GM23338 (cell line): ENCODE results near the gene SETMAR. TPM values are rescaled to one million over a fixed set of nuclear protein-coding genes. Genes with fewer than 3 reads are reported as not detected.
A peak's percentile ranks its signal among the peaks of the same experiment; 100 is the strongest.

Source experiments
- ATAC-seq: fragments of 200-7000 bp; cut with Tn5 transposase; 3 replicates; pipeline ENCODE4 v1.9.1; 2020
- DNase-seq: peaks from one replicate; pipeline ENCODE4 v3.0.0-alpha.2; 2015; ENCODE audit warnings: low spot score
- H2AFZ ChIP-seq: fragments of 200-600 bp; sonication (generic); 2 replicates; pipeline ENCODE4 v1.8.0; 2016; ENCODE audit warnings: antibody characterized with exemption, mild to moderate bottlenecking, moderate library complexity
- H3F3A ChIP-seq: fragments of 200-600 bp; sonication (generic); replicated peaks from 2 replicates; pipeline ENCODE4 v1.8.0; 2017; ENCODE audit warnings: antibody characterized with exemption, mixed run types, low read depth
- H3K27ac ChIP-seq: fragments of 200-600 bp; sonication (generic); 2 replicates; pipeline ENCODE4 v1.6.1; 2016; ENCODE audit warnings: low read depth
- H3K27me3 ChIP-seq: fragments of 200-600 bp; sonication (generic); 2 replicates; pipeline ENCODE4 v1.8.0; 2016; ENCODE audit warnings: mild to moderate bottlenecking, mixed run types, moderate library complexity; ENCODE audit not compliant: insufficient read depth
- H3K36me3 ChIP-seq: fragments of 200-600 bp; sonication (generic); 2 replicates; pipeline ENCODE4 v1.8.0; 2016; ENCODE audit warnings: mild to moderate bottlenecking; ENCODE audit not compliant: insufficient read depth
- H3K4me1 ChIP-seq: fragments of 200-600 bp; sonication (generic); 2 replicates; pipeline ENCODE4 v1.8.0; 2016; ENCODE audit warnings: mild to moderate bottlenecking, moderate library complexity; ENCODE audit not compliant: insufficient read depth
- H3K4me2 ChIP-seq: fragments of 200-600 bp; sonication (generic); 2 replicates; pipeline ENCODE4 v1.7.1; 2017; ENCODE audit warnings: mixed run types
- H3K4me3 ChIP-seq: fragments of 200-600 bp; sonication (generic); 2 replicates; pipeline ENCODE4 v1.6.1; 2016; ENCODE audit warnings: mixed run types
- H3K79me2 ChIP-seq: fragments of 200-600 bp; sonication (generic); replicated peaks from 2 replicates; pipeline ENCODE4 v1.8.0; 2017; ENCODE audit warnings: mild to moderate bottlenecking; ENCODE audit not compliant: insufficient read depth
- H3K9me2 ChIP-seq: fragments of 200-600 bp; sonication (generic); 2 replicates; pipeline ENCODE4 v1.8.0; 2017; ENCODE audit not compliant: insufficient read depth
- H4K20me1 ChIP-seq: fragments of 200-600 bp; sonication (generic); replicated peaks from 2 replicates; pipeline ENCODE4 v1.8.0; 2017; ENCODE audit warnings: mild to moderate bottlenecking; ENCODE audit not compliant: insufficient read depth
- H3K27ac Mint-ChIP-seq: 2 replicates; pipeline ENCODE4 v1.8.0; 2020; ENCODE audit warnings: inconsistent platforms, mild to moderate bottlenecking, moderate library complexity, mixed read lengths
- H3K27me3 Mint-ChIP-seq: 3 replicates; pipeline ENCODE4 v1.8.0; 2022; ENCODE audit warnings: low read depth, mild to moderate bottlenecking, moderate library complexity, mixed read lengths, inconsistent platforms; ENCODE audit not compliant: insufficient read depth, poor library complexity
- H3K36me3 Mint-ChIP-seq: 3 replicates; pipeline ENCODE4 v1.8.0; 2021; ENCODE audit warnings: low read depth, mild to moderate bottlenecking, inconsistent platforms, moderate library complexity, mixed read lengths
- H3K4me1 Mint-ChIP-seq: 3 replicates; pipeline ENCODE4 v1.8.0; 2020; ENCODE audit warnings: mild to moderate bottlenecking, inconsistent platforms, mixed read lengths
- H3K4me3 Mint-ChIP-seq: 3 replicates; pipeline ENCODE4 v1.8.0; 2021; ENCODE audit warnings: moderate library complexity, mild to moderate bottlenecking, inconsistent platforms, mixed read lengths
- H3K9me3 Mint-ChIP-seq: 3 replicates; pipeline ENCODE4 v1.8.0; 2020; ENCODE audit warnings: moderate library complexity, mild to moderate bottlenecking, inconsistent platforms, mixed read lengths
- CREB1 ChIP-seq: fragments of 250-450 bp; sonication (Bioruptor Pico); IDR thresholded peaks from 2 replicates; pipeline ENCODE4 v1.5.0; 2020; ENCODE audit warnings: low read depth, mild to moderate bottlenecking, moderate library complexity
- CTCF ChIP-seq, 2 experiments: fragments of 200-600 bp in 1 of 2; sonication (generic) in 1 of 2; conservative IDR thresholded peaks; 2 replicates each; pipeline versions ENCODE4 v1.5.1 to v1.6.1; 2016 to 2017; ENCODE audit warnings: antibody characterized with exemption in 2 of 2, low read depth in 2 of 2, mild to moderate bottlenecking in 2 of 2, moderate library complexity in 1 of 2
- JUNB ChIP-seq: IDR thresholded peaks from one replicate; pipeline ENCODE4 v1.6.1; 2016; ENCODE audit warnings: antibody characterized with exemption; ENCODE audit not compliant: unreplicated experiment
- REST ChIP-seq: IDR thresholded peaks from one replicate; pipeline ENCODE4 v1.6.1; 2018; ENCODE audit warnings: antibody characterized with exemption; ENCODE audit not compliant: unreplicated experiment
- polyA plus RNA-seq: library from polyadenylated mRNA; unstranded; fragments of >200 nt; fragmentation: Nextera tagmentation; extraction: Ambion mirVana; gene quantifications from 2 replicates; pipeline ENCODE4 v1.2.1, GENCODE V29; 2016
- total RNA-seq: library from RNA; depleted of rRNA; stranded (reverse); fragments of >200 nt; shearing (Covaris generic); gene quantifications from 2 replicates; pipeline ENCODE4 v1.2.3, GENCODE V29; 2014
- TF ChIP-seq, protein P1 (sequence below): fragments of 250-450 bp; sonication (Bioruptor Pico); IDR thresholded peaks from 2 replicates; pipeline ENCODE4 v1.5.0; 2020; ENCODE audit warnings: mild to moderate bottlenecking, moderate library complexity

SETMAR gene
- total and polyA plus RNA-seq, 2 experiments from 2014 or later, result 11.2 to 19.8 TPM

DNA sequence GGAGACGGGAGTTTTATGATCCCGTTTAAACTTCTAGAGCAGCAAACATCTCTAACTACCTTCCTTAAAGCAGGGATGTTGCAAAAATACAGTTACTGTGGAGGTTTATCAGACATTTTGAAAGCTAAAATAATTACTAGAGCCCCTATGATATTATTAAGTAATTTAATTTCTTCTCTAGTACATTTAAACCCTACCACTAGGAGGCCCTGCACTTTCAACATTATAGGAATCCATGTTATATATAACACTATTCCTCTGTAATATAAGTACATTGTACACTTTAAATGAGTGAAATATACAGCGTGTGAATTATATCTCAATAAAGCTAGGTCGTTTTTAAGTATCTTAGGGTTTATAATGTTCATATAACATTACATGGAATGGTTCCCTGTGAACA lies 11.5 kb downstream of the SETMAR start:
- peaks cover 7% of the 10 kb centered on the region for H3K9me3 Mint-ChIP-seq
- Histone ChIP-seq H3K4me2 (no peak overlapping the region), H3K27ac (no peak overlapping the region), H4K20me1 (no peaks in the 10 kb centered on the region; the same call in 1 of the 2 replicates), H3F3A (no peaks in the 10 kb centered on the region), H3K4me1 (peaks cover 15% of the 10 kb centered on the region; the same call in 1 of the 2 replicates), H3K4me3 (no peak overlapping the region), H3K79me2 (peaks cover 14% of the 10 kb centered on the region), H3K36me3 (0 out of 2 replicates have a peak, but pooled peaks cover 3% of the 10 kb centered on the region), H2AFZ (no peak overlapping the region), H3K9me2 (no peaks in the 10 kb centered on the region), H3K27me3 (no peaks in the 10 kb centered on the region)
- TF ChIP-seq REST (no peak), CTCF (conservative IDR thresholded peaks at IDR 0.05; ENCODE audit: low read depth in 2 of 2) (peak in 1 of 2 experiments; percentile 70; a peak in 3 of 4 replicates)
- no peak overlapping the region for H3K27ac Mint-ChIP-seq
- DNase-seq (no peak), ATAC-seq (no peak)
- peaks cover 15% of the 10 kb centered on the region for H3K4me1 Mint-ChIP-seq
- H3K4me3 Mint-ChIP-seq, result no peak overlapping the region
- peaks cover 35% of the 10 kb centered on the region for H3K36me3 Mint-ChIP-seq
- H3K27me3 Mint-ChIP-seq, result no peaks in the 10 kb centered on the region

DNA sequence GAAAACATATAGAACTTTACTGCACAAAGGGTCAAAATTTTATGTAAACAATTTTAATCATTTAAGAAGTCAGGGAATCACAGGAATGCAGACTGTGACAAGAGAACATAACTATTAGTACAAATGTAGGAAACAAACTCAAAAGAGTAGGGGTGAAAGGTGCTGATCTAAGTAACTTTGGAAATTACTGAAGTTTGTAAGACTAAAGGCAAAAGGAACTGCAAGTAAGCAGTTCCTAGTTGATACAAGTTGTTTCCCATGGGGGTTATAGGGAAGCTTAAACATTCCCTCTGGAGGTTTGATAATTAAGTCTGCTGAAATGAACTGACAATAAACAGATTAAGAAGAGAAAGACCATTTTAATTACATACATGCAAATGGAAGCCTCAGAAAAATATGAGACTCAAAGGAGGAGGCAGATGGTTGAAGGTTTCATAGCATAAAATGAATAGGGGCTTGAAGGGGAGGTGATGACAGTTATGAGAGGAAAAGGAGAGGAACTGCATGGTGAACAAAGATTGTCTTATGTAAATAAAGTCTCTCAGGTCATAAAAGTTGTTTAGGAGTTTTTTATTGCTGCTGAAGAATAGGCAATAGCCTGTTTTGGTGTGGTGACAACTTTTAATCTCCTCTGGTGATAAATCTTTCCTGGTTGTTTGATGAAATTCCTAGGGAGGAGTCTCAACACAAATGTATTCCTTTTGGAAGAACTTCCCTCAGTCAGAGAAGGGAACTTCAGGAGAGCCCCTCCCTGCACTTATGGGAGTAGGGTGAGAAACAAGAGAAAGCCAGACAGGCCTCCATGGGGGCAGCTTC lies 17.1 kb downstream of the SETMAR start:
- no peaks in the 10 kb centered on the region for H3K79me2 ChIP-seq
- H3K4me1 Mint-ChIP-seq, result peaks cover 6% of the 10 kb centered on the region; the same call in 2 of the 3 replicates
- no peak overlapping the region for H2AFZ ChIP-seq
- H3K4me3 ChIP-seq, result no peak overlapping the region
- no peak overlapping the region for H3K4me3 Mint-ChIP-seq
- no peak overlapping the region for H3K27ac ChIP-seq
- H3K27me3 Mint-ChIP-seq, result peaks cover 1% of the 10 kb centered on the region
- 0 out of 2 replicates have a peak, but pooled peaks cover 2% of the 10 kb centered on the region for H3K36me3 ChIP-seq
- ATAC-seq (no peak; the same call in 2 of the 3 replicates), DNase-seq (no peak)
- H3K27me3 ChIP-seq, result no peaks in the 10 kb centered on the region
- H4K20me1 ChIP-seq, result no peaks in the 10 kb centered on the region
- H3F3A ChIP-seq, result no peaks in the 10 kb centered on the region
- peaks cover 7% of the 10 kb centered on the region; the same call in 1 of the 2 replicates for H3K4me1 ChIP-seq
- peaks cover 10% of the 10 kb centered on the region for H3K9me3 Mint-ChIP-seq
- H3K9me2 ChIP-seq, result no peaks in the 10 kb centered on the region
- peaks cover 25% of the 10 kb centered on the region for H3K36me3 Mint-ChIP-seq
- H3K4me2 ChIP-seq, result no peak overlapping the region
- H3K27ac Mint-ChIP-seq, result no peak overlapping the region
- TF ChIP-seq CREB1 (CRISPR knock-in tag), result no peak
- no peak for TF ChIP-seq JUNB
- no peak for TF ChIP-seq CTCF (conservative IDR thresholded peaks at IDR 0.05; ENCODE audit: low read depth in 2 of 2)
- TF ChIP-seq, protein P1, sequence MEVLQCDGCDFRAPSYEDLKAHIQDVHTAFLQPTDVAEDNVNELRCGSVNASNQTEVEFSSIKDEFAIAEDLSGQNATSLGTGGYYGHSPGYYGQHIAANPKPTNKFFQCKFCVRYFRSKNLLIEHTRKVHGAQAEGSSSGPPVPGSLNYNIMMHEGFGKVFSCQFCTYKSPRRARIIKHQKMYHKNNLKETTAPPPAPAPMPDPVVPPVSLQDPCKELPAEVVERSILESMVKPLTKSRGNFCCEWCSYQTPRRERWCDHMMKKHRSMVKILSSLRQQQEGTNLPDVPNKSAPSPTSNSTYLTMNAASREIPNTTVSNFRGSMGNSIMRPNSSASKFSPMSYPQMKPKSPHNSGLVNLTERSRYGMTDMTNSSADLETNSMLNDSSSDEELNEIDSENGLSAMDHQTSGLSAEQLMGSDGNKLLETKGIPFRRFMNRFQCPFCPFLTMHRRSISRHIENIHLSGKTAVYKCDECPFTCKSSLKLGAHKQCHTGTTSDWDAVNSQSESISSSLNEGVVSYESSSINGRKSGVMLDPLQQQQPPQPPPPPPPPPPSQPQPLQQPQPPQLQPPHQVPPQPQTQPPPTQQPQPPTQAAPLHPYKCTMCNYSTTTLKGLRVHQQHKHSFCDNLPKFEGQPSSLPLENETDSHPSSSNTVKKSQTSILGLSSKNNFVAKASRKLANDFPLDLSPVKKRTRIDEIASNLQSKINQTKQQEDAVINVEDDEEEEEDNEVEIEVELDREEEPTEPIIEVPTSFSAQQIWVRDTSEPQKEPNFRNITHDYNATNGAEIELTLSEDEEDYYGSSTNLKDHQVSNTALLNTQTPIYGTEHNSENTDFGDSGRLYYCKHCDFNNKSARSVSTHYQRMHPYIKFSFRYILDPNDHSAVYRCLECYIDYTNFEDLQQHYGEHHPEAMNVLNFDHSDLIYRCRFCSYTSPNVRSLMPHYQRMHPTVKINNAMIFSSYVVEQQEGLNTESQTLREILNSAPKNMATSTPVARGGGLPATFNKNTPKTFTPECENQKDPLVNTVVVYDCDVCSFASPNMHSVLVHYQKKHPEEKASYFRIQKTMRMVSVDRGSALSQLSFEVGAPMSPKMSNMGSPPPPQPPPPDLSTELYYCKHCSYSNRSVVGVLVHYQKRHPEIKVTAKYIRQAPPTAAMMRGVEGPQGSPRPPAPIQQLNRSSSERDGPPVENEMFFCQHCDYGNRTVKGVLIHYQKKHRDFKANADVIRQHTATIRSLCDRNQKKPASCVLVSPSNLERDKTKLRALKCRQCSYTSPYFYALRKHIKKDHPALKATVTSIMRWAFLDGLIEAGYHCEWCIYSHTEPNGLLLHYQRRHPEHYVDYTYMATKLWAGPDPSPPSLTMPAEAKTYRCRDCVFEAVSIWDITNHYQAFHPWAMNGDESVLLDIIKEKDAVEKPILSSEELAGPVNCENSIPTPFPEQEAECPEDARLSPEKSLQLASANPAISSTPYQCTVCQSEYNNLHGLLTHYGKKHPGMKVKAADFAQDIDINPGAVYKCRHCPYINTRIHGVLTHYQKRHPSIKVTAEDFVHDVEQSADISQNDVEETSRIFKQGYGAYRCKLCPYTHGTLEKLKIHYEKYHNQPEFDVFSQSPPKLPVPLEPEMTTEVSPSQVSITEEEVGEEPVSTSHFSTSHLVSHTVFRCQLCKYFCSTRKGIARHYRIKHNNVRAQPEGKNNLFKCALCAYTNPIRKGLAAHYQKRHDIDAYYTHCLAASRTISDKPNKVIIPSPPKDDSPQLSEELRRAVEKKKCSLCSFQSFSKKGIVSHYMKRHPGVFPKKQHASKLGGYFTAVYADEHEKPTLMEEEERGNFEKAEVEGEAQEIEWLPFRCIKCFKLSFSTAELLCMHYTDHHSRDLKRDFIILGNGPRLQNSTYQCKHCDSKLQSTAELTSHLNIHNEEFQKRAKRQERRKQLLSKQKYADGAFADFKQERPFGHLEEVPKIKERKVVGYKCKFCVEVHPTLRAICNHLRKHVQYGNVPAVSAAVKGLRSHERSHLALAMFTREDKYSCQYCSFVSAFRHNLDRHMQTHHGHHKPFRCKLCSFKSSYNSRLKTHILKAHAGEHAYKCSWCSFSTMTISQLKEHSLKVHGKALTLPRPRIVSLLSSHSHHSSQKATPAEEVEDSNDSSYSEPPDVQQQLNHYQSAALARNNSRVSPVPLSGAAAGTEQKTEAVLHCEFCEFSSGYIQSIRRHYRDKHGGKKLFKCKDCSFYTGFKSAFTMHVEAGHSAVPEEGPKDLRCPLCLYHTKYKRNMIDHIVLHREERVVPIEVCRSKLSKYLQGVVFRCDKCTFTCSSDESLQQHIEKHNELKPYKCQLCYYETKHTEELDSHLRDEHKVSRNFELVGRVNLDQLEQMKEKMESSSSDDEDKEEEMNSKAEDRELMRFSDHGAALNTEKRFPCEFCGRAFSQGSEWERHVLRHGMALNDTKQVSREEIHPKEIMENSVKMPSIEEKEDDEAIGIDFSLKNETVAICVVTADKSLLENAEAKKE (CRISPR knock-in tag), result no peak
